ENCODE data around the gene MT3. TPM values are rescaled to one million over a fixed set of nuclear protein-coding genes. Genes with fewer than 3 reads are reported as not detected.

The MT3 gene
- total and polyA plus RNA-seq, 2 of the 13 experiments (the other 11 are each of a cell fraction or from before 2014, with no cell fraction given): not detected

DNA sequence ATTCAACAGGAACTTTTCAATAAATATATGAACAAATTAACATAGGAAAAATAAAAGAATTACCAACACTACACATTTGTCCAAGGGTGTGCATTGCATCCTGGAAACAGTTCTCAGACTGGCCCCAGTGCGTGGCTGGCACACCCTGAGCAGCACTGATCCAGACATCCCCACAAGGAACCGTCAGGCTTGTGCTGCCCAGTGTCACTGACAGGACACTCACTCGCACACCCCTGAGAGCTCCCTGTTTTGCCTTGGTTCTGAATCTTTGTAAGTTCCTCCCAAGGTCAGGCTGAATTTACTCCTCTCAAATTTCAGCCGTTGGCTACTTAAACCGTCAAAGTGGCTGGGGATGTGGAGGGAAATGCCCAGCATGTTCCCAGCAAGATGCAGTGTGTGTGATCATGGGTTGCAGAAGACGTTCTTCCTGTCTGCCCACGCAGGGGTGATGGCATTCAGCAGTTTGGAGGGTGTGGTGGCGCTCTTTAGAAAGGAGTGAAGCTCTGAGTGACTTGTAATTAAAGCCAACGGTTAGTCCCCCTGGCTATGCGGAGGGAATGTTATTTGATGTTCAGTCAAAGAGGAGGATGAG is 20.8 kb downstream of the MT3 start (continued):
- TF ChIP-seq, protein P1, sequence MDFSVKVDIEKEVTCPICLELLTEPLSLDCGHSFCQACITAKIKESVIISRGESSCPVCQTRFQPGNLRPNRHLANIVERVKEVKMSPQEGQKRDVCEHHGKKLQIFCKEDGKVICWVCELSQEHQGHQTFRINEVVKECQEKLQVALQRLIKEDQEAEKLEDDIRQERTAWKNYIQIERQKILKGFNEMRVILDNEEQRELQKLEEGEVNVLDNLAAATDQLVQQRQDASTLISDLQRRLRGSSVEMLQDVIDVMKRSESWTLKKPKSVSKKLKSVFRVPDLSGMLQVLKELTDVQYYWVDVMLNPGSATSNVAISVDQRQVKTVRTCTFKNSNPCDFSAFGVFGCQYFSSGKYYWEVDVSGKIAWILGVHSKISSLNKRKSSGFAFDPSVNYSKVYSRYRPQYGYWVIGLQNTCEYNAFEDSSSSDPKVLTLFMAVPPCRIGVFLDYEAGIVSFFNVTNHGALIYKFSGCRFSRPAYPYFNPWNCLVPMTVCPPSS (IDR thresholded peaks at IDR 0.05): no peak
- TF ChIP-seq, protein P2, sequence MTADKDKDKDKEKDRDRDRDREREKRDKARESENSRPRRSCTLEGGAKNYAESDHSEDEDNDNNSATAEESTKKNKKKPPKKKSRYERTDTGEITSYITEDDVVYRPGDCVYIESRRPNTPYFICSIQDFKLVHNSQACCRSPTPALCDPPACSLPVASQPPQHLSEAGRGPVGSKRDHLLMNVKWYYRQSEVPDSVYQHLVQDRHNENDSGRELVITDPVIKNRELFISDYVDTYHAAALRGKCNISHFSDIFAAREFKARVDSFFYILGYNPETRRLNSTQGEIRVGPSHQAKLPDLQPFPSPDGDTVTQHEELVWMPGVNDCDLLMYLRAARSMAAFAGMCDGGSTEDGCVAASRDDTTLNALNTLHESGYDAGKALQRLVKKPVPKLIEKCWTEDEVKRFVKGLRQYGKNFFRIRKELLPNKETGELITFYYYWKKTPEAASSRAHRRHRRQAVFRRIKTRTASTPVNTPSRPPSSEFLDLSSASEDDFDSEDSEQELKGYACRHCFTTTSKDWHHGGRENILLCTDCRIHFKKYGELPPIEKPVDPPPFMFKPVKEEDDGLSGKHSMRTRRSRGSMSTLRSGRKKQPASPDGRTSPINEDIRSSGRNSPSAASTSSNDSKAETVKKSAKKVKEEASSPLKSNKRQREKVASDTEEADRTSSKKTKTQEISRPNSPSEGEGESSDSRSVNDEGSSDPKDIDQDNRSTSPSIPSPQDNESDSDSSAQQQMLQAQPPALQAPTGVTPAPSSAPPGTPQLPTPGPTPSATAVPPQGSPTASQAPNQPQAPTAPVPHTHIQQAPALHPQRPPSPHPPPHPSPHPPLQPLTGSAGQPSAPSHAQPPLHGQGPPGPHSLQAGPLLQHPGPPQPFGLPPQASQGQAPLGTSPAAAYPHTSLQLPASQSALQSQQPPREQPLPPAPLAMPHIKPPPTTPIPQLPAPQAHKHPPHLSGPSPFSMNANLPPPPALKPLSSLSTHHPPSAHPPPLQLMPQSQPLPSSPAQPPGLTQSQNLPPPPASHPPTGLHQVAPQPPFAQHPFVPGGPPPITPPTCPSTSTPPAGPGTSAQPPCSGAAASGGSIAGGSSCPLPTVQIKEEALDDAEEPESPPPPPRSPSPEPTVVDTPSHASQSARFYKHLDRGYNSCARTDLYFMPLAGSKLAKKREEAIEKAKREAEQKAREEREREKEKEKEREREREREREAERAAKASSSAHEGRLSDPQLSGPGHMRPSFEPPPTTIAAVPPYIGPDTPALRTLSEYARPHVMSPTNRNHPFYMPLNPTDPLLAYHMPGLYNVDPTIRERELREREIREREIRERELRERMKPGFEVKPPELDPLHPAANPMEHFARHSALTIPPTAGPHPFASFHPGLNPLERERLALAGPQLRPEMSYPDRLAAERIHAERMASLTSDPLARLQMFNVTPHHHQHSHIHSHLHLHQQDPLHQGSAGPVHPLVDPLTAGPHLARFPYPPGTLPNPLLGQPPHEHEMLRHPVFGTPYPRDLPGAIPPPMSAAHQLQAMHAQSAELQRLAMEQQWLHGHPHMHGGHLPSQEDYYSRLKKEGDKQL (CRISPR knock-in tag; IDR thresholded peaks at IDR 0.05; ENCODE audit: low read depth): no peak
- TF ChIP-seq ZSCAN25 (CRISPR knock-in tag; IDR thresholded peaks at IDR 0.05) (peak; percentile 65), ZNF570 (CRISPR knock-in tag; IDR thresholded peaks at IDR 0.05; ENCODE audit: borderline replicate concordance) (no peak), RXRA (CRISPR knock-in tag; IDR thresholded peaks at IDR 0.05) (0 out of 2 replicates have a peak, but pooled peaks have one; percentile 11), KAT2B (IDR thresholded peaks at IDR 0.05; ENCODE audit: borderline replicate concordance, low read depth, low read length) (no peak), ZNF674 (CRISPR knock-in tag; IDR thresholded peaks at IDR 0.05; ENCODE audit: low read depth) (no peak), PHF8 (CRISPR knock-in tag; IDR thresholded peaks at IDR 0.05) (no peak), ZNF550 (CRISPR knock-in tag; IDR thresholded peaks at IDR 0.05; ENCODE audit: borderline replicate concordance) (no peak), ZBTB20 (CRISPR knock-in tag; IDR thresholded peaks at IDR 0.05; ENCODE audit: borderline replicate concordance, low read depth) (no peak), ETS1 (CRISPR knock-in tag; IDR thresholded peaks at IDR 0.05) (no peak), NR2F6 (IDR thresholded peaks at IDR 0.05) (no peak), NR2F6 (CRISPR knock-in tag; IDR thresholded peaks at IDR 0.05) (no peak), ZNF224 (CRISPR knock-in tag; IDR thresholded peaks at IDR 0.05) (no peak)
- TF ChIP-seq, protein P3, sequence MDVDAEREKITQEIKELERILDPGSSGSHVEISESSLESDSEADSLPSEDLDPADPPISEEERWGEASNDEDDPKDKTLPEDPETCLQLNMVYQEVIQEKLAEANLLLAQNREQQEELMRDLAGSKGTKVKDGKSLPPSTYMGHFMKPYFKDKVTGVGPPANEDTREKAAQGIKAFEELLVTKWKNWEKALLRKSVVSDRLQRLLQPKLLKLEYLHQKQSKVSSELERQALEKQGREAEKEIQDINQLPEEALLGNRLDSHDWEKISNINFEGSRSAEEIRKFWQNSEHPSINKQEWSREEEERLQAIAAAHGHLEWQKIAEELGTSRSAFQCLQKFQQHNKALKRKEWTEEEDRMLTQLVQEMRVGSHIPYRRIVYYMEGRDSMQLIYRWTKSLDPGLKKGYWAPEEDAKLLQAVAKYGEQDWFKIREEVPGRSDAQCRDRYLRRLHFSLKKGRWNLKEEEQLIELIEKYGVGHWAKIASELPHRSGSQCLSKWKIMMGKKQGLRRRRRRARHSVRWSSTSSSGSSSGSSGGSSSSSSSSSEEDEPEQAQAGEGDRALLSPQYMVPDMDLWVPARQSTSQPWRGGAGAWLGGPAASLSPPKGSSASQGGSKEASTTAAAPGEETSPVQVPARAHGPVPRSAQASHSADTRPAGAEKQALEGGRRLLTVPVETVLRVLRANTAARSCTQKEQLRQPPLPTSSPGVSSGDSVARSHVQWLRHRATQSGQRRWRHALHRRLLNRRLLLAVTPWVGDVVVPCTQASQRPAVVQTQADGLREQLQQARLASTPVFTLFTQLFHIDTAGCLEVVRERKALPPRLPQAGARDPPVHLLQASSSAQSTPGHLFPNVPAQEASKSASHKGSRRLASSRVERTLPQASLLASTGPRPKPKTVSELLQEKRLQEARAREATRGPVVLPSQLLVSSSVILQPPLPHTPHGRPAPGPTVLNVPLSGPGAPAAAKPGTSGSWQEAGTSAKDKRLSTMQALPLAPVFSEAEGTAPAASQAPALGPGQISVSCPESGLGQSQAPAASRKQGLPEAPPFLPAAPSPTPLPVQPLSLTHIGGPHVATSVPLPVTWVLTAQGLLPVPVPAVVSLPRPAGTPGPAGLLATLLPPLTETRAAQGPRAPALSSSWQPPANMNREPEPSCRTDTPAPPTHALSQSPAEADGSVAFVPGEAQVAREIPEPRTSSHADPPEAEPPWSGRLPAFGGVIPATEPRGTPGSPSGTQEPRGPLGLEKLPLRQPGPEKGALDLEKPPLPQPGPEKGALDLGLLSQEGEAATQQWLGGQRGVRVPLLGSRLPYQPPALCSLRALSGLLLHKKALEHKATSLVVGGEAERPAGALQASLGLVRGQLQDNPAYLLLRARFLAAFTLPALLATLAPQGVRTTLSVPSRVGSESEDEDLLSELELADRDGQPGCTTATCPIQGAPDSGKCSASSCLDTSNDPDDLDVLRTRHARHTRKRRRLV (CRISPR knock-in tag; IDR thresholded peaks at IDR 0.05): no peak
- TF ChIP-seq, protein P4, sequence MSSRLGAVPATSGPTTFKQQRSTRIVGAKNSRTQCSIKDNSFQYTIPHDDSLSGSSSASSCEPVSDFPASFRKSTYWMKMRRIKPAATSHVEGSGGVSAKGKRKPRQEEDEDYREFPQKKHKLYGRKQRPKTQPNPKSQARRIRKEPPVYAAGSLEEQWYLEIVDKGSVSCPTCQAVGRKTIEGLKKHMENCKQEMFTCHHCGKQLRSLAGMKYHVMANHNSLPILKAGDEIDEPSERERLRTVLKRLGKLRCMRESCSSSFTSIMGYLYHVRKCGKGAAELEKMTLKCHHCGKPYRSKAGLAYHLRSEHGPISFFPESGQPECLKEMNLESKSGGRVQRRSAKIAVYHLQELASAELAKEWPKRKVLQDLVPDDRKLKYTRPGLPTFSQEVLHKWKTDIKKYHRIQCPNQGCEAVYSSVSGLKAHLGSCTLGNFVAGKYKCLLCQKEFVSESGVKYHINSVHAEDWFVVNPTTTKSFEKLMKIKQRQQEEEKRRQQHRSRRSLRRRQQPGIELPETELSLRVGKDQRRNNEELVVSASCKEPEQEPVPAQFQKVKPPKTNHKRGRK (CRISPR knock-in tag; IDR thresholded peaks at IDR 0.05): no peak

Data from HepG2 (cell line).